KBM-7 (cell line): ENCODE measurements around the gene ADAMTS2.

Experiments
- DNase-seq: peaks from one replicate; pipeline ENCODE4 v3.0.0-alpha.2; 2015
- in situ Hi-C: fragments of 300-500 bp; cut with MboI; formaldehyde crosslinking; loops from 2 replicates; pipeline ENCODE4 v1.14.3; 2020; ENCODE audit warnings: low sequenced_read_pairs, low pct_unique_long_range_greater_than_20kb, mixed read lengths

Gene ADAMTS2

GRCh38 chr5:179316111-179316551 lies 29.1 kb downstream of the ADAMTS2 start:
- no peak for DNase-seq
- in situ Hi-C loops = no loop called here

GRCh38 chr5:179315356-179315890 lies 29.8 kb downstream of the ADAMTS2 start:
- DNase-seq = no peak
- in situ Hi-C loops = no loop called here

GRCh38 chr5:179314606-179315355 lies 30.5 kb downstream of the ADAMTS2 start:
- no peak for DNase-seq
- in situ Hi-C loops = no loop called here

- in situ Hi-C loops = no loop called here
- DNase-seq = no peak
Measured at GRCh38 chr5:179313849-179314521, 31.3 kb downstream of the ADAMTS2 start.

- DNase-seq = no peak
- in situ Hi-C loops = no loop called here
Measured at GRCh38 chr5:179312557-179313235, 32.6 kb downstream of the ADAMTS2 start.

GRCh38 chr5:179311581-179311980 lies 33.7 kb downstream of the ADAMTS2 start:
- no peak for DNase-seq
- in situ Hi-C loops = no loop called here

- peak; percentile 25 for DNase-seq
- in situ Hi-C loops = no loop called here
Measured at GRCh38 chr5:179311091-179311470, 34.2 kb downstream of the ADAMTS2 start.

- no peak for DNase-seq
- in situ Hi-C loops = no loop called here
Measured at GRCh38 chr5:179310439-179311090, 34.7 kb downstream of the ADAMTS2 start.

GRCh38 chr5:179309751-179310320 lies 35.4 kb downstream of the ADAMTS2 start:
- in situ Hi-C loops = no loop called here
- DNase-seq = no peak

GRCh38 chr5:179309383-179309670 lies 35.9 kb downstream of the ADAMTS2 start:
- in situ Hi-C loops = no loop called here

GRCh38 chr5:179308563-179309382 lies 36.5 kb downstream of the ADAMTS2 start:
- in situ Hi-C loops = no loop called here
- no peak for DNase-seq

More at GRCh38 chr5:179309383-179309670, 35.9 kb downstream of the ADAMTS2 start:
- no peak for DNase-seq

GRCh38 chr5:179307931-179308471 lies 37.3 kb downstream of the ADAMTS2 start:
- in situ Hi-C loops = no loop called here

GRCh38 chr5:179307013-179307800 lies 38.1 kb downstream of the ADAMTS2 start:
- DNase-seq = no peak
- in situ Hi-C loops = no loop called here

More at GRCh38 chr5:179307931-179308471, 37.3 kb downstream of the ADAMTS2 start:
- no peak for DNase-seq

GRCh38 chr5:179306191-179307012 lies 38.9 kb downstream of the ADAMTS2 start:
- no peak for DNase-seq
- in situ Hi-C loops = no loop called here

- DNase-seq = no peak
- in situ Hi-C loops = no loop called here
Measured at GRCh38 chr5:179304871-179305270, 40.4 kb downstream of the ADAMTS2 start.

- in situ Hi-C loops = no loop called here
- no peak for DNase-seq
Measured at GRCh38 chr5:179304466-179304865, 40.8 kb downstream of the ADAMTS2 start.
